ENCODE data around the gene PITPNM1. TPM values are rescaled to one million over a fixed set of nuclear protein-coding genes. Genes with fewer than 3 reads are reported as not detected.

Gene PITPNM1
- total RNA-seq, 1 donor from 2014 or later = 38.2 TPM

- DNase-seq (no peak), ATAC-seq (no peak)
- Histone ChIP-seq H3K36me3 (no peaks in the 10 kb centered on the region), H3K4me1 (no peaks in the 10 kb centered on the region), H3K27ac (no peak within 1 kb of the TSS), H3K4me3 (no peak within 1 kb of the TSS), H3K27me3 (no peaks in the 10 kb centered on the region), H3K9me3 (no peaks in the 10 kb centered on the region)
- intact Hi-C loops (cut with DNase I) = no loop called here
- TF ChIP-seq, protein P1, sequence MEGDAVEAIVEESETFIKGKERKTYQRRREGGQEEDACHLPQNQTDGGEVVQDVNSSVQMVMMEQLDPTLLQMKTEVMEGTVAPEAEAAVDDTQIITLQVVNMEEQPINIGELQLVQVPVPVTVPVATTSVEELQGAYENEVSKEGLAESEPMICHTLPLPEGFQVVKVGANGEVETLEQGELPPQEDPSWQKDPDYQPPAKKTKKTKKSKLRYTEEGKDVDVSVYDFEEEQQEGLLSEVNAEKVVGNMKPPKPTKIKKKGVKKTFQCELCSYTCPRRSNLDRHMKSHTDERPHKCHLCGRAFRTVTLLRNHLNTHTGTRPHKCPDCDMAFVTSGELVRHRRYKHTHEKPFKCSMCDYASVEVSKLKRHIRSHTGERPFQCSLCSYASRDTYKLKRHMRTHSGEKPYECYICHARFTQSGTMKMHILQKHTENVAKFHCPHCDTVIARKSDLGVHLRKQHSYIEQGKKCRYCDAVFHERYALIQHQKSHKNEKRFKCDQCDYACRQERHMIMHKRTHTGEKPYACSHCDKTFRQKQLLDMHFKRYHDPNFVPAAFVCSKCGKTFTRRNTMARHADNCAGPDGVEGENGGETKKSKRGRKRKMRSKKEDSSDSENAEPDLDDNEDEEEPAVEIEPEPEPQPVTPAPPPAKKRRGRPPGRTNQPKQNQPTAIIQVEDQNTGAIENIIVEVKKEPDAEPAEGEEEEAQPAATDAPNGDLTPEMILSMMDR (IDR thresholded peaks at IDR 0.05) = no peak
These were observed 17.8 kb upstream of the PITPNM1 start, which contains the start of gene CABP2 for GRCh38 chr11:67522844-67523555. TSS of gene CABP2 (minus strand) at chr11:67523446. CDS start at chr11:67523326, 120 bp downstream.

GRCh38 chr11:67522338-67522737 lies 17.2 kb upstream of the PITPNM1 start:
- TF ChIP-seq, protein P1 (IDR thresholded peaks at IDR 0.05) = no peak
- H3K27ac ChIP-seq = no peak overlapping the region
- H3K4me1 ChIP-seq = no peaks in the 10 kb centered on the region
- intact Hi-C loops (cut with DNase I) = no loop called here
- DNase-seq = no peak
- no peak overlapping the region for H3K4me3 ChIP-seq
- H3K9me3 ChIP-seq = no peaks in the 10 kb centered on the region
- ATAC-seq = no peak
- no peaks in the 10 kb centered on the region for H3K27me3 ChIP-seq
- H3K36me3 ChIP-seq = no peaks in the 10 kb centered on the region

DNA sequence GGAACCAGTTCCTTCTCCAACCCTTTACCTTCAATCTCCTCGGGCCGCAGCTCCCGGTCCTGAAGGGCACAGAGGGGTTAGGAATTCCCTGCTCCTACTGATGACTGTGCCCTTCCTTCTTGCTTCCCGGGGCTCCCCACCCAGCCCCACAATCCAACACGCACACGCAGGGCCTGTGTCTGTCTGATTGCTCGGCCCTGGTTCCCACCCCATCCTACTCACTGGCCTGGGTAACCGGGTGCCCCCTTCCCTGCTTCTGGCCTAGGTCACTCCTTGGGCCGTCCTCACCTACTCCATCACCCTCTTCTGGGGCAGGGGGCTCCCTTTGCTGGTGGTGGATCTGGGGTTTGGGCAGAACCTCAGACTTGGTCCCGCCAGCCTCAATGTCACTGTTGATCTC lies 16.8 kb upstream of the PITPNM1 start:
- TF ChIP-seq, protein P1 (IDR thresholded peaks at IDR 0.05) = no peak
- H3K4me3 ChIP-seq = no peak overlapping the region
- DNase-seq = no peak
- intact Hi-C loops (cut with DNase I) = no loop called here
- no peaks in the 10 kb centered on the region for H3K4me1 ChIP-seq
- ATAC-seq = no peak
- no peaks in the 10 kb centered on the region for H3K27me3 ChIP-seq
- no peak overlapping the region for H3K27ac ChIP-seq
- H3K36me3 ChIP-seq = no peaks in the 10 kb centered on the region
- no peaks in the 10 kb centered on the region for H3K9me3 ChIP-seq

DNA sequence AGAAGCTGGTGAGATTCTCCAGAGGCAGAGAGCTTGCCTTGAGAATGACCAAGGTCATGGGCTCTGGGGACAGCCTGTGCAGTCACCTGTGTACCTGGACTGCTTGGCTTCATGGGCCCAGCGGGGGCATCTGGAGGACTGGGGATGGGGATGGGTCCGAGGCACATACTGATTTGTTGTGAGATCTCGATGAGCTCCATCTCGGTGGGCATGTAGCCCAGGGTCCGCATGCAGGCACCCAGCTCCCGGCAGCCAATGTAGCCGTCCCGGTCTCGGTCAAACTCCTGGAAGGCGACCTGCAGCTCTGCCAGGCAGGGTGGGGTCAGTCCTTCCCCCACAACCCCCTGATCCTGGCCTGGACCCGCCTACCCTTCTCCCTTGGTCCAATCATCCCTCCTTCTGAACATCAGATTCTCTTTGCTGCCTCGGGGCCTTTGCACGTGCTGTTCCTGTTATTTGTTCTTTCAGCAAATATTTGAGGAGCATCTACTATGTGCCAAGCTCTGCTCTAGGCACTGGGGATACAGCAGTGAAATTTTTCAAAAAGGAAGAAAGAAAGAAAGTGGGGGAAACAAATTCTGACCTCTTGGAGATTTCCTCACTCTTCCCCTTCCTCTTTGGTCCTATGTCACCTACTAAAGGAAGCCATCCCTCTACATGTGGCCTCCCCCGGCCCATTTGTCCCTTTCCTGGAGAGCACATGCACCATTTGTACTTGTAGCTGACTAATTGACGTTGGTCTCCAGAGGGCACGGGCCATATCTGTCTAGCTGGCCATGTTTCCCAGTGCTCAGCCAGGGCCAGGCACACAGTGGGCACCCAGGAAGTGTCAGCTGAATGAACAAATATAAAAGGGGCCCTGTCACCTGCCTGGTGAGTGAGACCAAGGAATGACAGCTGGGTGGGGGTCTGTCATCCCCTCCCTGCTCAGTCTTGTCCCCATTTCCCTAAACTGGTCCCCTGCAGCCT lies 16.0 kb upstream of the PITPNM1 start:
- Histone ChIP-seq H3K36me3 (no peaks in the 10 kb centered on the region), H3K27me3 (no peaks in the 10 kb centered on the region), H3K4me3 (no peak overlapping the region), H3K9me3 (no peaks in the 10 kb centered on the region), H3K4me1 (no peaks in the 10 kb centered on the region), H3K27ac (no peak overlapping the region)
- ATAC-seq (no peak), DNase-seq (no peak)
- TF ChIP-seq, protein P1 (IDR thresholded peaks at IDR 0.05) = no peak
- intact Hi-C loops (cut with DNase I) = no loop called here

GRCh38 chr11:67519726-67520125 lies 14.6 kb upstream of the PITPNM1 start:
- intact Hi-C loops (cut with DNase I) = no loop called here
- ATAC-seq = no peak

More at GRCh38 chr11:67519726-67520125, 14.6 kb upstream of the PITPNM1 start:
- Histone ChIP-seq H3K27ac (no peak overlapping the region), H3K4me3 (no peak overlapping the region), H3K4me1 (no peaks in the 10 kb centered on the region), H3K36me3 (no peaks in the 10 kb centered on the region), H3K9me3 (no peaks in the 10 kb centered on the region), H3K27me3 (no peaks in the 10 kb centered on the region)
- DNase-seq = no peak
- TF ChIP-seq, protein P1 (IDR thresholded peaks at IDR 0.05) = no peak

Data from upper lobe of right lung (tissue), 1 donor.